Measurements from ENCODE around the gene OVOL2. TPM values are rescaled to one million over a fixed set of nuclear protein-coding genes. Genes with fewer than 3 reads are reported as not detected.

The OVOL2 gene
- total and polyA plus RNA-seq, 10 of the 15 experiments (the other 5 are each of a cell fraction or from before 2014, with no cell fraction given), result not detected

DNA sequence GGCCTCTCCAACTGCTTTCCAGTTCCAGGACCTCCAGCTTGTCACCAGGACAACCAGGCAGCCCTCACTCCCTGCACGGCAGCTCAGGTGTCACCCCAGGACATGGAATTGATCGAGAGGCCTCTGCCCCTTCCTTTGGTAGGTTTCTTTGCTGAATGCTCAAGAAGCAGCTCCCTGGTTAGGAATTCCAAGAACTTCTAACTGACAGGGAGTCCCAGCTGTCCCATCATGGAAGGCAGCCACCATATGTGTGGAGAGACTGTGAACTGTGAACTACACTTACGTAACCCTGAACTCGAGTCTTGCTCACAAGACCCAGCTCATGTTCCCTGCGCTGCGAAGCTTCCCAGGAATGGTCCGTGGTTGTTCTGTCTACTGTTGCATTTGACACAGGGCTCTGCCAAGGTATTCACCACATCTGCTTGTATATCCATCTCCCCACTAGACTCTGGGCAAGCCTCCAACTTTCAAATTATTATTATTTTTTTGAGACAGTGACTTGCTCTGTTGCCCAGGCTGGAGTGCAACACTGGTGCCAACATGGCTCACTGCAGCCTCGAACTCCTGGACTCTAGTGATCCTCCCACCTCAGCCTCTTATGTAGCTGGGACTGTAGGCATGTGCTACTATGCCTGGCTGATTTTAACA is 53.2 kb downstream of the OVOL2 start (continued):
- TF ChIP-seq GABPA (IDR thresholded peaks at IDR 0.05; ENCODE audit: low read depth) (no peak), ZSCAN29 (IDR thresholded peaks at IDR 0.05) (no peak), SREBF1 (IDR thresholded peaks at IDR 0.05; ENCODE audit: low read length) (no peak), RELA (IDR thresholded peaks at IDR 0.05; ENCODE audit: borderline replicate concordance, partially characterized antibody) (no peak)

- POLR2A ChIA-PET, result interaction anchor here (1.0 to 1.9 kb wide), 6 partner anchors 11 to 45 kb away, joined by 4 to 9 read pairs (median 6); partner anchors contain the start of gene MGME1
- TF ChIP-seq HDGF (IDR thresholded peaks at IDR 0.05) (no peak), MXI1 (IDR thresholded peaks at IDR 0.05; ENCODE audit: low read depth, low read length) (no peak), ZNF622 (IDR thresholded peaks at IDR 0.05) (no peak), IKZF2 (IDR thresholded peaks at IDR 0.05) (0 out of 4 replicates have a peak, but pooled peaks of 1 of the 2 experiments have one; percentile 4), NFYA (IDR thresholded peaks at IDR 0.05; ENCODE audit: borderline replicate concordance, low read depth, low read length) (no peak), MYB (IDR thresholded peaks at IDR 0.05; ENCODE audit: borderline replicate concordance, low read depth, low read length) (0 out of 2 replicates have a peak, but pooled peaks have one; percentile 21), WRNIP1 (IDR thresholded peaks at IDR 0.05; ENCODE audit: borderline replicate concordance, low read depth, low read length) (no peak)
- TF ChIP-seq, protein P1, sequence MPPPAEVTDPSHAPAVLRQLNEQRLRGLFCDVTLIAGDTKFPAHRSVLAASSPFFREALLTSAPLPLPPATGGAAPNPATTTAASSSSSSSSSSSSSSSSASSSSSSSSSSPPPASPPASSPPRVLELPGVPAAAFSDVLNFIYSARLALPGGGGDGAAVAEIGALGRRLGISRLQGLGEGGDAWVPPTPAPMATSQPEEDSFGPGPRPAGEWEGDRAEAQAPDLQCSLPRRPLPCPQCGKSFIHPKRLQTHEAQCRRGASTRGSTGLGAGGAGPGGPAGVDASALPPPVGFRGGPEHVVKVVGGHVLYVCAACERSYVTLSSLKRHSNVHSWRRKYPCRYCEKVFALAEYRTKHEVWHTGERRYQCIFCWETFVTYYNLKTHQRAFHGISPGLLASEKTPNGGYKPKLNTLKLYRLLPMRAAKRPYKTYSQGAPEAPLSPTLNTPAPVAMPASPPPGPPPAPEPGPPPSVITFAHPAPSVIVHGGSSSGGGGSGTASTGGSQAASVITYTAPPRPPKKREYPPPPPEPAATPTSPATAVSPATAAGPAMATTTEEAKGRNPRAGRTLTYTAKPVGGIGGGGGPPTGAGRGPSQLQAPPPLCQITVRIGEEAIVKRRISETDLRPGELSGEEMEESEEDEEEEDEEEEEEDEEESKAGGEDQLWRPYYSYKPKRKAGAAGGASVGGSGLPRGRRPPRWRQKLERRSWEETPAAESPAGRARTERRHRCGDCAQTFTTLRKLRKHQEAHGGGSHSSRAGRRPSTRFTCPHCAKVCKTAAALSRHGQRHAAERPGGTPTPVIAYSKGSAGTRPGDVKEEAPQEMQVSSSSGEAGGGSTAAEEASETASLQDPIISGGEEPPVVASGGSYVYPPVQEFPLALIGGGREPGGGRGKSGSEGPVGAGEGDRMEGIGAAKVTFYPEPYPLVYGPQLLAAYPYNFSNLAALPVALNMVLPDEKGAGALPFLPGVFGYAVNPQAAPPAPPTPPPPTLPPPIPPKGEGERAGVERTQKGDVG (CRISPR knock-in tag; IDR thresholded peaks at IDR 0.05), result no peak
- TF ChIP-seq, protein P2, sequence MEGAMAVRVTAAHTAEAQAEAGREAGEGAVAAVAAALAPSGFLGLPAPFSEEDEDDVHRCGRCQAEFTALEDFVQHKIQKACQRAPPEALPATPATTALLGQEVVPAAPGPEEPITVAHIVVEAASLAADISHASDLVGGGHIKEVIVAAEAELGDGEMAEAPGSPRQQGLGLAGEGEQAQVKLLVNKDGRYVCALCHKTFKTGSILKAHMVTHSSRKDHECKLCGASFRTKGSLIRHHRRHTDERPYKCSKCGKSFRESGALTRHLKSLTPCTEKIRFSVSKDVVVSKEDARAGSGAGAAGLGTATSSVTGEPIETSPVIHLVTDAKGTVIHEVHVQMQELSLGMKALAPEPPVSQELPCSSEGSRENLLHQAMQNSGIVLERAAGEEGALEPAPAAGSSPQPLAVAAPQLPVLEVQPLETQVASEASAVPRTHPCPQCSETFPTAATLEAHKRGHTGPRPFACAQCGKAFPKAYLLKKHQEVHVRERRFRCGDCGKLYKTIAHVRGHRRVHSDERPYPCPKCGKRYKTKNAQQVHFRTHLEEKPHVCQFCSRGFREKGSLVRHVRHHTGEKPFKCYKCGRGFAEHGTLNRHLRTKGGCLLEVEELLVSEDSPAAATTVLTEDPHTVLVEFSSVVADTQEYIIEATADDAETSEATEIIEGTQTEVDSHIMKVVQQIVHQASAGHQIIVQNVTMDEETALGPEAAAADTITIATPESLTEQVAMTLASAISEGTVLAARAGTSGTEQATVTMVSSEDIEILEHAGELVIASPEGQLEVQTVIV (IDR thresholded peaks at IDR 0.05; ENCODE audit: borderline replicate concordance, partially characterized antibody), result no peak
Measured at GRCh38 chr20:18003897-18004296, 53.8 kb downstream of the OVOL2 start.

More at GRCh38 chr20:18003897-18004296, 53.8 kb downstream of the OVOL2 start:
- H4K20me1 ChIP-seq (ENCODE audit: control insufficient read depth, insufficient read depth), result no peaks in the 10 kb centered on the region
- ChIA-PET SMC1A (ENCODE audit: uncharacterized antibody, unreplicated experiment) (interaction anchor here (0.7 to 4.0 kb wide), 14 partner anchors 9 to 433 kb away, joined by 3 to 29 read pairs (median 6); partner anchors contain the start of genes MGME1 and RRBP1), RAD21 (ENCODE audit: unreplicated experiment) (interaction anchor here (0.6 to 3.0 kb wide), 16 partner anchors 8 to 499 kb away, joined by 3 to 15 read pairs (median 7); partner anchors contain the start of genes KAT14, PET117, RRBP1 and SNX5), CTCF (interaction anchor here (0.7 to 2.8 kb wide), 17 partner anchors 9 to 498 kb away, joined by 3 to 27 read pairs (median 4); partner anchors contain the start of genes MGME1, RRBP1 and SNX5)
- H3K27me3 ChIP-seq (replicated peaks in 1 of 2; ENCODE audit: control insufficient read depth in 2 of 2, insufficient read depth in 2 of 2, low read length in 1 of 2), result no peaks in the 10 kb centered on the region
- WGBS (ENCODE audit: insufficient coverage, insufficient replicate concordance, low lambda C conversion rate, missing lambda C conversion rate), result 0% methylated on average over 5 of the region's 5 CpGs
- H3K4me1 ChIP-seq (ENCODE audit: control insufficient read depth, insufficient read depth, low read length), result peaks cover 31% of the 10 kb centered on the region
- peak overlapping the region; percentile 18; the same call in 1 of the 2 replicates for H2AFZ ChIP-seq (ENCODE audit: control insufficient read depth, low read depth, low read length)
- no TSS peak for BruUV-seq (replicated peaks)
- peak; percentile 26 for DNase-seq (ENCODE audit: low read depth, low spot score)
- H3K9ac ChIP-seq (ENCODE audit: control insufficient read depth, insufficient read depth, low read length), result peak overlapping the region; percentile 32; the same call in 1 of the 2 replicates
- peak overlapping the region; percentile 82 for H3K27ac ChIP-seq (ENCODE audit: control insufficient read depth, insufficient read depth)
- H3K79me2 ChIP-seq (ENCODE audit: control insufficient read depth, insufficient read depth, low read length), result no peaks in the 10 kb centered on the region
- ATAC-seq, result peak; percentile 71
- peak overlapping the region; percentile 48 for H3K4me2 ChIP-seq (ENCODE audit: control insufficient read depth, insufficient read depth)
- in situ Hi-C loops (cut with MboI) (no loop called here), intact Hi-C loops (cut with micrococcal nuclease; ENCODE audit: unreplicated experiment) (loop anchor here (10.0 kb wide), 1 partner anchor 281 kb away; the partner anchor contains the start of gene ZNF133)
- no peak for FAIRE-seq
- no peaks in the 10 kb centered on the region for H3K9me3 ChIP-seq (replicated peaks; ENCODE audit: control insufficient read depth, insufficient read depth, low read length)
- no peak overlapping the region for H3K4me3 ChIP-seq
- H3K36me3 ChIP-seq (ENCODE audit: control insufficient read depth in 2 of 2, insufficient read depth in 2 of 2, low read length in 1 of 2), result no peaks in the 10 kb centered on the region
